Adrenal gland (tissue), 5 donors: Measurements from ENCODE around the gene ARHGAP5.

Source experiments
- CTCF ChIP-seq, 6 experiments: fragments of 450-650 bp in 4 of 6; fragments of 200-600 bp in 2 of 6; sonication (generic) in 1 of 6; IDR thresholded peaks; 1 replicate in 5 of 6; 2 replicates in 1 of 6; pipeline versions ENCODE4 v1.5.1 to v1.8.0; 2016 to 2021; ENCODE audit warnings: antibody characterized with exemption in 6 of 6, mild to moderate bottlenecking in 2 of 6, moderate library complexity in 1 of 6
- POLR2A ChIP-seq, 2 donors: fragments of 450-650 bp; IDR thresholded peaks; one replicate each; pipeline ENCODE4 v1.6.1; 2017; ENCODE audit warnings: antibody characterized with exemption in 2 of 2, mild to moderate bottlenecking in 2 of 2, moderate library complexity in 1 of 2
- donor health status: DM: no; HTN: no; CAD: no.

GRCh38 chr14:32205554-32205953 is 128.4 kb downstream of the ARHGAP5 start:
- no peak for TF ChIP-seq CTCF (IDR thresholded peaks at IDR 0.05)
- TF ChIP-seq POLR2A (IDR thresholded peaks at IDR 0.05): no peak
